OCI-LY3 (cell line): Measurements from ENCODE around the gene TEC.

Experiments
- H2AFZ ChIP-seq: fragments of 200-600, 300-600 bp; shearing (Covaris generic); 2 replicates; pipeline ENCODE4 v1.6.0; 2014; ENCODE audit warnings: antibody characterized with exemption, low read depth, low read length
- H3K27ac ChIP-seq: fragments of 200-600, 300-600 bp; sonication (generic); 2 replicates; pipeline ENCODE4 v1.5.1; 2014; ENCODE audit warnings: mild to moderate bottlenecking, low read length, moderate library complexity, mixed read lengths
- H3K27me3 ChIP-seq: fragments of 200-600, 300-600 bp; sonication (generic); 2 replicates; pipeline ENCODE4 v1.6.1; 2014; ENCODE audit warnings: low read depth, low read length, mixed read lengths
- H3K36me3 ChIP-seq: fragments of 200-600, 300-600 bp; sonication (generic); replicated peaks from 2 replicates; pipeline ENCODE3; 2014; ENCODE audit warnings: low read depth, low read length, mixed read lengths
- H3K4me1 ChIP-seq: fragments of 300-600, 200-600 bp; sonication (generic); 2 replicates; pipeline ENCODE4 v1.6.1; 2014; ENCODE audit warnings: low read length, mixed read lengths
- H3K4me2 ChIP-seq: fragments of 200-600, 300-600 bp; sonication (generic); 2 replicates; pipeline ENCODE4 v1.6.1; 2014; ENCODE audit warnings: low read length, mixed read lengths
- H3K4me3 ChIP-seq: fragments of 300-600, 200-600 bp; sonication (generic); 2 replicates; pipeline ENCODE4 v1.5.1; 2014; ENCODE audit warnings: antibody characterized with exemption, mild to moderate bottlenecking, low read length, moderate library complexity
- H3K79me2 ChIP-seq: fragments of 300-600, 200-600 bp; shearing (Covaris generic); 2 replicates; pipeline ENCODE4 v1.6.1; 2014; ENCODE audit warnings: mild to moderate bottlenecking, low read length, mixed read lengths
- H3K9ac ChIP-seq: fragments of 300-600, 200-600 bp; shearing (Covaris generic); 2 replicates; pipeline ENCODE4 v1.6.0; 2014; ENCODE audit warnings: mild to moderate bottlenecking, low read length, moderate library complexity
- H3K9me3 ChIP-seq: fragments of 200-600, 300-600 bp; shearing (Covaris generic); 2 replicates; pipeline ENCODE4 v1.6.1; 2014; ENCODE audit warnings: low read length, mixed read lengths; ENCODE audit not compliant: insufficient read depth
- H4K20me1 ChIP-seq: fragments of 200-600, 300-600 bp; sonication (generic); 2 replicates; pipeline ENCODE4 v1.6.1; 2016; ENCODE audit warnings: low read length, mixed read lengths; ENCODE audit not compliant: insufficient read depth
- EZH2phosphoT487 ChIP-seq: fragments of 200-600 bp; shearing (Covaris generic); IDR thresholded peaks from 2 replicates; pipeline ENCODE4 v1.6.1; 2018; ENCODE audit warnings: antibody characterized with exemption, mixed run types, low read depth
- TF ChIP-seq, protein P1 (sequence below): fragments of 200-600, 300-600 bp; sonication (generic); IDR thresholded peaks from 2 replicates; pipeline ENCODE4 v1.5.1; 2014; ENCODE audit warnings: antibody characterized with exemption, low read length, low read depth

The TEC gene

DNA sequence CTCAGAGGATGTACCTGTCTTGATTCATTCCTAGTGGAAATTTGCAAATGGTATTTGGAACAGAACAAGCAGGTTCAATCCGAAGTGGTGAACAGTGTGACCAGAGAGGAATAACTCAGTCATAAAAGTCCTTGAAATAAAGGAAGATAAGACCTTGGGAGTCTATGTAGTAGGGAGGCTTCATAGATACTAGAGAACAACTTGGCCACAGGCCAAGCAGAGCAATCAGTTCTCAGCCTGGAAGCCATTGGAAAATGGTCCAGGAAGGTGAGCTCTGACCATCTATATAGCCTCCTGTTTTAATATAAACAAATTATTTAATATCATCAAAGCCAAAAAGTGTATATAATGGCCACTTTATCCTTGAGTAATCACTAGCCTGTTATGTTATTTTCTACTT, 146.9 kb downstream of the TEC start:
- no peak overlapping the region for H3K4me2 ChIP-seq
- H3K4me1 ChIP-seq: peaks cover 3% of the 10 kb centered on the region
- H4K20me1 ChIP-seq: no peaks in the 10 kb centered on the region
- H3K36me3 ChIP-seq: no peaks in the 10 kb centered on the region
- no peak overlapping the region for H3K4me3 ChIP-seq
- no peaks in the 10 kb centered on the region for H3K27me3 ChIP-seq
- H3K79me2 ChIP-seq: no peaks in the 10 kb centered on the region
- TF ChIP-seq, protein P1, sequence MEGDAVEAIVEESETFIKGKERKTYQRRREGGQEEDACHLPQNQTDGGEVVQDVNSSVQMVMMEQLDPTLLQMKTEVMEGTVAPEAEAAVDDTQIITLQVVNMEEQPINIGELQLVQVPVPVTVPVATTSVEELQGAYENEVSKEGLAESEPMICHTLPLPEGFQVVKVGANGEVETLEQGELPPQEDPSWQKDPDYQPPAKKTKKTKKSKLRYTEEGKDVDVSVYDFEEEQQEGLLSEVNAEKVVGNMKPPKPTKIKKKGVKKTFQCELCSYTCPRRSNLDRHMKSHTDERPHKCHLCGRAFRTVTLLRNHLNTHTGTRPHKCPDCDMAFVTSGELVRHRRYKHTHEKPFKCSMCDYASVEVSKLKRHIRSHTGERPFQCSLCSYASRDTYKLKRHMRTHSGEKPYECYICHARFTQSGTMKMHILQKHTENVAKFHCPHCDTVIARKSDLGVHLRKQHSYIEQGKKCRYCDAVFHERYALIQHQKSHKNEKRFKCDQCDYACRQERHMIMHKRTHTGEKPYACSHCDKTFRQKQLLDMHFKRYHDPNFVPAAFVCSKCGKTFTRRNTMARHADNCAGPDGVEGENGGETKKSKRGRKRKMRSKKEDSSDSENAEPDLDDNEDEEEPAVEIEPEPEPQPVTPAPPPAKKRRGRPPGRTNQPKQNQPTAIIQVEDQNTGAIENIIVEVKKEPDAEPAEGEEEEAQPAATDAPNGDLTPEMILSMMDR: no peak
- no peak for TF ChIP-seq EZH2phosphoT487
- H3K27ac ChIP-seq: no peak overlapping the region
- no peaks in the 10 kb centered on the region for H3K9me3 ChIP-seq
- H3K9ac ChIP-seq: no peak overlapping the region
- no peak overlapping the region for H2AFZ ChIP-seq

DNA sequence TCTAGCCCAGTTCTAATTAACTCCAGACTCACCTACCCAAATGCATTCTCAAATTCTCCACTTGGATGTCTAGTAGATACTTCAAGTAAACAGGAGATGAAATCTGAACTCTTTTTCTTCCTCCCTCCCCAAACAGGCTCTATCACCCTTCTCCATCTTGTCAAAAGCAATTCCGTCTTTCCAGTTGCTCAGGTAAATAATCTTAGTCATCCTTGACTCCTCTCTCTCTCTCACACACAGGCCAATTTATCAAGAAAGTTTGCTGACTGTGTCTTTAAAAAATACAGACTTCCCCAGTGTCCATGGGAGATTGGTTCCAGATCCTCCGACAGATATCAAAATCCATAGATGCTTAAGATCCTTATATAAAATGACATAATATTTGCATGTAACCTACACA, 148.5 kb downstream of the TEC start:
- H2AFZ ChIP-seq: no peak overlapping the region
- H3K4me2 ChIP-seq: no peak overlapping the region
- TF ChIP-seq, protein P1: no peak
- no peak for TF ChIP-seq EZH2phosphoT487

DNA sequence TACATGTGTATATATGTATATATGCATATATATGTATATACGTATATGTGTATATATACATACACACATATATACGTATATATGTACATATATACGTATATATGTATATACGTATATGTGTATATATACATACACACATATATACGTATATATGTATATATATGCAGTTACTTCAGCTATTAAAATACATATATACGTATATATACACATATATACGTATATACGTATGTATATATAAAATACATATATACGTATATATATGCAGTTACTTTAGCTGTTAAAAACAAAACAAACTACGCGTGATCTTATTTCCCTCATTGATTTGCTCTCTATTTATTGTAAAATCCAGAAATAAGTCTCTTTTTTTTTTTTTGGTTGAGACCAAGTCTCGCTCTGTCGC, 149.5 kb downstream of the TEC start:
- no peak overlapping the region for H3K27ac ChIP-seq
- H3K9me3 ChIP-seq: no peaks in the 10 kb centered on the region
- no peak overlapping the region for H3K4me3 ChIP-seq
- H3K4me2 ChIP-seq: no peak overlapping the region
- no peak overlapping the region for H3K9ac ChIP-seq
- no peaks in the 10 kb centered on the region for H3K27me3 ChIP-seq
- no peaks in the 10 kb centered on the region for H3K36me3 ChIP-seq
- no peaks in the 10 kb centered on the region for H4K20me1 ChIP-seq
- no peaks in the 10 kb centered on the region for H3K79me2 ChIP-seq
- no peak overlapping the region for H2AFZ ChIP-seq
- TF ChIP-seq, protein P1: no peak
- no peak for TF ChIP-seq EZH2phosphoT487
- no peaks in the 10 kb centered on the region for H3K4me1 ChIP-seq

More for the DNA sequence above, 148.5 kb downstream of the TEC start:
- Histone ChIP-seq H3K36me3 (no peaks in the 10 kb centered on the region), H3K4me1 (no peaks in the 10 kb centered on the region), H3K79me2 (no peaks in the 10 kb centered on the region), H3K9me3 (no peaks in the 10 kb centered on the region), H3K27me3 (no peaks in the 10 kb centered on the region), H3K27ac (no peak overlapping the region), H3K9ac (no peak overlapping the region), H3K4me3 (no peak overlapping the region), H4K20me1 (no peaks in the 10 kb centered on the region)

DNA sequence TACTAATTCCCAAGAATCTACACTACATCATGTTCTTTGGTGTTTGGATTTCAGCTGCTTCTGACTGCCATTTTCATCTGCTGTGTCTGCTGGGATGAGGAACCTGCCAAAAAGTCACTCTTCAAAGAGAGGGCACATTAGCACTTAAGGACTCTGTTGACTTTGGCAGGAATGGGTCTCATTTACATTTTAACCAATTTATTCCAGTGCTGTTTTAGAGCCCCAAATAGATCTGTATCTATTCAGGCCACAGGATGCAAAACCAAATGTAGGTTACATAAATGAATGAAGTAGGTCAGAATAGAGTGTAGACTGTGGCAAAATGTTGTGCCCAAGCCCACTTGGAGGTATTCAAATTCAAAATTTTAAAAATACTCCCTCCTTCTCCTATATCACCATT, 150.0 kb downstream of the TEC start:
- no peak for TF ChIP-seq EZH2phosphoT487
- TF ChIP-seq, protein P1: no peak
- Histone ChIP-seq H3K9me3 (no peaks in the 10 kb centered on the region), H3K27me3 (no peaks in the 10 kb centered on the region), H3K9ac (no peak overlapping the region), H3K4me3 (no peak overlapping the region), H4K20me1 (no peaks in the 10 kb centered on the region), H3K4me2 (no peak overlapping the region), H3K27ac (no peak overlapping the region), H3K79me2 (no peaks in the 10 kb centered on the region), H2AFZ (no peak overlapping the region), H3K36me3 (no peaks in the 10 kb centered on the region), H3K4me1 (no peaks in the 10 kb centered on the region)
